ENCODE measurements around the gene SFMBT1. TPM values are rescaled to one million over a fixed set of nuclear protein-coding genes. Genes with fewer than 3 reads are reported as not detected.

The SFMBT1 gene
- total RNA-seq, 6 experiments from 2014 or later: 9.2 to 14.0 (median 10.7) TPM

DNA sequence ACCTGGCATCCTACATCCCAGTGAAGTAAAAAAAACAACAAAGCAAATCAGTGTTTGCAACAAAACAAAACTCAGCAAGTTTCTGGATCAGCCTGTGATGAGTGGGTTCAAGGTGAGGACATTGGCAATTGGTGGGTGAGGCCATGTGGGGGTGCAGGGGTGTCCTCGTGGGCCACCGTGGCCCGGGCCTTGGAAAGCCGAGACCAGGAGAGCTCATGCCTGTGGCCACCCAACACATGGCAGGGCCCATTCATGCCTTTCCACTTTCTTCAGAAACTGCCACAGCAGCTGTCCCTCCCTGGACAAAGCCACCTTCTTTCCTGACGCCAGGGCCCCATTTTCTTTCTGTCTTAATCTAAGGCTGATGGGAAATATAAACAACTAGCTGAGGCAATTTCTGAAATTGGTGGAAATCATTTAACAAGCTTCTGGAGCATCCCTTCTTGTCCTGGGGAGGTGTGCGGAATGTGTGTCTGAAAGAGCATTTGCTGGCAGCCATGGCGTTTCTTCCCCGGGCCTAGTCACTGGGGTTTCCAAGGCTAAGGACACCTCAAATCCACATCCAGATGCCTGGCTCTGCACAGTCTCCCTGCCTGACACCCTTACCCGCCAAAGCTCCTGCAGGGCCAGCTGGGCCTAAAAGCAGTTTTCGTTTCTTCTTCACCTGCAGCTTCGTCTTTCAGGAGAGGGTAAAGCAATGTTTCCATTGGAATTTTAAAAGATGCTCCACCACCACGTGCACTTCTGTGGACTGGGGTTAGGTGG, 34.1 kb upstream of the SFMBT1 start:
- H3K27me3 ChIP-seq: no peaks in the 10 kb centered on the region
- H3K9me3 ChIP-seq: no peaks in the 10 kb centered on the region
- DNase-seq (no peak), ATAC-seq (no peak)
- no peak overlapping the region for H3K27ac ChIP-seq
- WGBS (ENCODE audit: insufficient coverage, low coverage, low lambda C conversion rate, missing lambda C conversion rate): 84% methylated on average over 7 of the region's 12 CpGs
- peaks cover 0 to 15% (median 3%) of the 10 kb centered on the region in 4 donors for H3K4me1 ChIP-seq
- intact Hi-C loops (cut with DNase I): loop anchor here (10.0 kb wide), 2 partner anchors 215 to 225 kb away; no protein-coding TSS in a partner anchor
- TF ChIP-seq, protein P1, sequence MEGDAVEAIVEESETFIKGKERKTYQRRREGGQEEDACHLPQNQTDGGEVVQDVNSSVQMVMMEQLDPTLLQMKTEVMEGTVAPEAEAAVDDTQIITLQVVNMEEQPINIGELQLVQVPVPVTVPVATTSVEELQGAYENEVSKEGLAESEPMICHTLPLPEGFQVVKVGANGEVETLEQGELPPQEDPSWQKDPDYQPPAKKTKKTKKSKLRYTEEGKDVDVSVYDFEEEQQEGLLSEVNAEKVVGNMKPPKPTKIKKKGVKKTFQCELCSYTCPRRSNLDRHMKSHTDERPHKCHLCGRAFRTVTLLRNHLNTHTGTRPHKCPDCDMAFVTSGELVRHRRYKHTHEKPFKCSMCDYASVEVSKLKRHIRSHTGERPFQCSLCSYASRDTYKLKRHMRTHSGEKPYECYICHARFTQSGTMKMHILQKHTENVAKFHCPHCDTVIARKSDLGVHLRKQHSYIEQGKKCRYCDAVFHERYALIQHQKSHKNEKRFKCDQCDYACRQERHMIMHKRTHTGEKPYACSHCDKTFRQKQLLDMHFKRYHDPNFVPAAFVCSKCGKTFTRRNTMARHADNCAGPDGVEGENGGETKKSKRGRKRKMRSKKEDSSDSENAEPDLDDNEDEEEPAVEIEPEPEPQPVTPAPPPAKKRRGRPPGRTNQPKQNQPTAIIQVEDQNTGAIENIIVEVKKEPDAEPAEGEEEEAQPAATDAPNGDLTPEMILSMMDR (IDR thresholded peaks at IDR 0.05): no peak
- no peak for TF ChIP-seq POLR2A (IDR thresholded peaks at IDR 0.05)
- H3K36me3 ChIP-seq: no peaks in the 10 kb centered on the region
- no peak overlapping the region for H3K4me3 ChIP-seq

DNA sequence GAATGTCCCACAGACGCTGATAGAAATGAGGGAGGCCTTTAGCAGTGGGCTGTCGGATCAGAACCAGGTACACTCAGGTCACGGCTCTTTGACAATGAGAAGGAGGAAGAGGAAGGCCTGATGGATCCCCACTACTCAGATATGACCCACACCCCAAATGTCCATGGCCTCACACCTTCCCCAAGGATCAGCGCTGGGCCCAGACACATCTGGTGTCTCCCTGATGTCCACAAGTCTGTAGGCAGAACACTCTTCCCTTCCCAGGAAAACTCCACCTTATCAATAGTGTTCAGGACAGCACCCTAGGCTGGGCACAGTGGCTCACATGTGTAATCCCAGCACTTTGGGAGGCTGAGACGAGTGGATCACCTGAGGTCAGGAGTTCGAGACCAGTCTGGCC, 33.3 kb upstream of the SFMBT1 start:
- ATAC-seq (no peak), DNase-seq (no peak)
- no peak overlapping the region for H3K27ac ChIP-seq
- H3K27me3 ChIP-seq: no peaks in the 10 kb centered on the region
- H3K9me3 ChIP-seq: no peaks in the 10 kb centered on the region
- H3K4me3 ChIP-seq: no peak overlapping the region
- no CpG with 5 or more reads among the region's 6 CpGs for WGBS (ENCODE audit: insufficient coverage, low coverage, low lambda C conversion rate, missing lambda C conversion rate)
- peaks cover 0 to 7% (median 0%) of the 10 kb centered on the region in 4 donors for H3K4me1 ChIP-seq
- no peaks in the 10 kb centered on the region for H3K36me3 ChIP-seq
- intact Hi-C loops (cut with DNase I): loop anchor here (10.0 kb wide), 2 partner anchors 214 to 224 kb away; no protein-coding TSS in a partner anchor
- no peak for TF ChIP-seq POLR2A (IDR thresholded peaks at IDR 0.05)

DNA sequence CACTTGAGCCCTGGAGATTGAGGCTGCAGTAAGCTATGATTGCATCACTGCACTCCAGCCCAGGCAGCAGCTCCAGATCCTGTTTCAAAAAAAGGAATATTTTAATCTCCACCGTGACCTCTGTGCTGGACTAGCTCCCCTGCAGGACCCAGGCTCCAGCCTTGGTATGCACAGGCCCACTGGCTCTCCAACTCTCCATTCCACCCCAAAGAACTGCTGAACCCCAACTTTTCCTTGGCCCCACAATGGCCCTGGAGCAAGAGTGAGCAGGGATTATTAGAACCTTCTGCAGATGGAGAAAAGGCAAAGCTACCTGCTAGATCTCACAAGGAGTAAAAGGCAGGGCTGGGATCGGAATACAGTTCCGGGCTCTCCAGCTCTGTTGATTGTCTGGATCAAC, 32.8 kb upstream of the SFMBT1 start:
- intact Hi-C loops (cut with DNase I): loop anchor here (10.0 kb wide), 2 partner anchors 214 to 224 kb away; no protein-coding TSS in a partner anchor

DNA sequence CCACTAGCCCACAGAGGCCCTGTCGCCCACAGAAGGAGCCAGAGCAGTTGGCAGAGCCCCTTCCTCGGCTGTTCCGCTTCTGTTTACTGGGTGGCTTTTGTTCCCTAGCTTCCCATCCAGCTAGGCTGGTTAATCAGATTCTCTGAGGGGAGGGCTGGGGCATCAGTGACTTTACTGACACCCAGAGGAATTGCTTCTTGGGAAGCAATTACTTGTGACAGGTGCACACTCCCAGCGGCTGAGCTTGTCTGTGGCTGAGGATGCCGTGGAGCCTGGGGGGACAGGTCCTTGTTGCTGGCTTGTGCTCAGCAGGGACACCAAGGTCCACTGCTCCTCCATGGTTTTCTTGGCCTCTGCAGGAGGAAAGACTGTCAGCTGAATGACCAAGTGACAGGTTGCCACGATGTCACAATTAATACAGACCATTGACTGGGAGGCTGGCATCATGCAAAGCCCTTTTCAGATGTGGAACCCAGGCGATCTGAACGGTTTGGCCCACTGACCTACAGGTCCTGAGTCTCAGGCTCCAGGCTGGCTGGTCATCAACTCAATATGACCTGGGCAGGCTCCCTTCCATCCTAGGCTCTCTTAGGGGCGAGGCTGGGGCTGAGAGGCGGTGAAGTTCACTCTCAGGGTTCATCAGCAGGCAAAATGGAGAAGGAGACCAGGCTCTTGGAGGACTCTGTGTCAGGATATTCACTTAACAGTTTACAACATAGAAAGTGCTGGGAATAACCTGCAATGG, 31.8 kb upstream of the SFMBT1 start:
- no peak for DNase-seq
- H3K36me3 ChIP-seq: no peaks in the 10 kb centered on the region
- 77% methylated on average over 4 of the region's 10 CpGs for WGBS (ENCODE audit: insufficient coverage, low coverage, low lambda C conversion rate, missing lambda C conversion rate)

More for the DNA sequence above, 32.8 kb upstream of the SFMBT1 start:
- 78% methylated on average over 3 of the region's 3 CpGs for WGBS (ENCODE audit: insufficient coverage, low coverage, low lambda C conversion rate, missing lambda C conversion rate)
- no peak for ATAC-seq
- TF ChIP-seq, protein P1 (IDR thresholded peaks at IDR 0.05): no peak
- no peak for TF ChIP-seq POLR2A (IDR thresholded peaks at IDR 0.05)
- no peak overlapping the region for H3K4me3 ChIP-seq
- no peaks in the 10 kb centered on the region for H3K9me3 ChIP-seq
- no peaks in the 10 kb centered on the region for H3K27me3 ChIP-seq
- no peak overlapping the region for H3K27ac ChIP-seq
- H3K36me3 ChIP-seq: no peaks in the 10 kb centered on the region
- H3K4me1 ChIP-seq: peaks cover 0 to 7% (median 0%) of the 10 kb centered on the region in 4 donors
- no peak for DNase-seq

More for the DNA sequence above, 31.8 kb upstream of the SFMBT1 start:
- Histone ChIP-seq H3K4me3 (no peak overlapping the region), H3K4me1 (peaks cover 0 to 6% (median 0%) of the 10 kb centered on the region in 4 donors), H3K9me3 (no peaks in the 10 kb centered on the region), H3K27me3 (no peaks in the 10 kb centered on the region), H3K27ac (no peak overlapping the region)
- intact Hi-C loops (cut with DNase I): loop anchor here (10.0 kb wide), 2 partner anchors 213 to 223 kb away; no protein-coding TSS in a partner anchor
- no peak for ATAC-seq
- no peak for TF ChIP-seq POLR2A (IDR thresholded peaks at IDR 0.05)
- TF ChIP-seq, protein P1 (IDR thresholded peaks at IDR 0.05): no peak

All from right lobe of liver (tissue), 6 donors.